Measurements from ENCODE around the gene MX2.
"Not testable (repeated sequence)": the region's sequence is repeated elsewhere in the genome, so short reads cannot be mapped to it uniquely, and the experiment has no call there.

MX2 gene

DNA sequence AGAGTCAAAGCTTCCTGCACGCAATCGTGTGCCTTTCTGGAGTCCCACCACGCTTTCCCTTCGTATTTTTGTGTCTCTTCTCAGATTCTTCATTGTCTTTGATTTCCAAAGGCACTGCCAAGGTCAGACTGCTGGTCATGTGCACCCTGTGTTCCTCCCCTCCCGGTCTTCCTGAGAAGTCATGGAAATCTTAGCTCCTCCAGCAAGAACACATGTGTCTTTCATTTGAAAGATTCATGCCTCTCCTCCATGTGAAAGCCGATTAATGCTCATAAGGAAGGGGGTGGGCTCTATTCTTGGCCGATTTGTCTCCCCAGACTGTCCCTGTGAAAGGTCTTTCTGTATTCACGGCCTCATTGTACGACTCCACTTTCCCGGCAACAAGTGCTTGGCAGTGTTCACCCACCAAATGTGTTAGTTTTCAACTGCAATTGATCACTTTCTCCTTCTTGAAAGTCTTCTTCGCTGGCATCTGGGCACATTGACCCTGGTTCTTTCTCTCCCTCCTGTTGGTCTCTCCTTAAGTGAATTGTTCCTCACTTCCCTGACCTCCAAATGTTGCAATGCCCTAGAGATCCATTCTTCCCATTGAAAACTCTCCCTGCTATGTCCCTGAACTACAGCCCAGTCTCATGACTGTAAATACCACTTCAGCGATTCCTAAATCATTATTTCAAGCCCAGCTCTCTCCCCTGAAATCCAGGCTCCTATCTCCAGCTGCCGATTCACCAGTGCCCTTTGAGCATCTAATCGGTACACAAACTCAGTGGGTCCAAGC is 25.4 kb downstream of the MX2 start:
- no peak for DNase-seq (ENCODE audit: low spot score)

DNA sequence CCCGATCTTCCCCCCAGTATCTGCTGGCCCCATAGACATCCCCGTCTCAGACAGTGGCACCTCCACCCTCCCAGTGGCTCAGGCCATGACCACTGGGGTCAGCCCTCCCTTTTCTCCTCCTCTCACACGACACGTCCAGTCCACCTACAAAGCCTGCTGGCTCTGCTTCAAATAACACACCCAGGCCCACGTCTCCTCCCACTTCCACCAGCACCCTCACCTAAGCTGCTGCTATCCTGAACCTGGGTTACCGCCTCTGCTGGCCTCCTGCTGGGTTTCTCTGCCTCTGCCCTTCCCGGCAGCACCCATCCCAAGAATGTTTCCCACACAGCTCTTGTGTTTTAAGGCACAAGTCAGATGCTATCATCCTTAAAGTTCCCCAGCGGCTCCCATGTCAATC is 26.0 kb downstream of the MX2 start:
- no peak for DNase-seq (ENCODE audit: low spot score)

DNA sequence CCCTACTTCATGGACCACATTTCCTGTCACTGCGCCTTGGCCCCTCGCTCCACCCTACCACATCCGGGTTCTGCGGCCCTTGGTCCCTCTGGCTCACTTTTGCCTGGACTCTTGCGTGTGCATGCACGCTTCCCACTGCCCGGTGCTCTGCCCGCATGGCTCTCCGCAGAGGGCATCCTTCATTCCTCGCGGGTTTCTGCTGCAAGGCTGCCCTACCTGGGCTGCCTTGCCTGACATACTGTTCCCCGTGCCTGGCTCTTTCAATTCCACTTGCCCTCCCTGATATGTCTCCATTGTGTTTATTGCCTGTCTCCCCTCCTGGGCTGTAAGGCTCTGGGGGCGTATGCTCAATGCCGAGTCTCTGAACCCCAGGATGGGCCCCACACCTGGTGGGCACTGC is 26.4 kb downstream of the MX2 start:
- no peak for DNase-seq (ENCODE audit: low spot score)

DNA sequence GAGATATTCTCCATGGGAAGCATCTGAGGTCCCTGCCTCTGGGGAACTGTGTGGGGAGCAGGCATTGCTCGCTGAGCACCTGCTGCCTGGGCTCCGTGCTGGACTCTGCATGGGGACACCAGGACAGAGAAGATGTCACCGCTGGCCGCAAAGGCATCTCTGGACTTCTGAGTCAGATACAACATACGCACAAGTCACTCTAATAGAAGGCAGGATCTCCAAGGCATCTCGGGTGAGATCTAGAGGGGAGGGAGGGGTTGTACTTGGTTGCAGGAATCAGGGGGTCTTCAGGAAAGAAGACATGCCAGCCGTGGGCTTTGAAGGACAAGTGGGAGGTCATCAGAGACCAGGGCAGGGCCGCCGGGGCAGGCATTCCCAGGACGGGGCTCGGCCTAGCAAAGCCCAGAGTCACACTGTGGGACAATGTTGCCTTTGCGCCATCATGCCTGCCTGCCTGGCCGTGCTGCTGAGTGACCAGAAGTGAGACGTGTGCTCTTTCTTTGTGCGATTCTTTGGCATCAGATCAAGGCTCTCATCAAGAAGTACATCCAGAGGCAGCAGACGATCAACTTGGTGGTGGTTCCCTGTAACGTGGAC is 28.3 kb downstream of the MX2 start:
- no peak for DNase-seq (ENCODE audit: low spot score)

DNA sequence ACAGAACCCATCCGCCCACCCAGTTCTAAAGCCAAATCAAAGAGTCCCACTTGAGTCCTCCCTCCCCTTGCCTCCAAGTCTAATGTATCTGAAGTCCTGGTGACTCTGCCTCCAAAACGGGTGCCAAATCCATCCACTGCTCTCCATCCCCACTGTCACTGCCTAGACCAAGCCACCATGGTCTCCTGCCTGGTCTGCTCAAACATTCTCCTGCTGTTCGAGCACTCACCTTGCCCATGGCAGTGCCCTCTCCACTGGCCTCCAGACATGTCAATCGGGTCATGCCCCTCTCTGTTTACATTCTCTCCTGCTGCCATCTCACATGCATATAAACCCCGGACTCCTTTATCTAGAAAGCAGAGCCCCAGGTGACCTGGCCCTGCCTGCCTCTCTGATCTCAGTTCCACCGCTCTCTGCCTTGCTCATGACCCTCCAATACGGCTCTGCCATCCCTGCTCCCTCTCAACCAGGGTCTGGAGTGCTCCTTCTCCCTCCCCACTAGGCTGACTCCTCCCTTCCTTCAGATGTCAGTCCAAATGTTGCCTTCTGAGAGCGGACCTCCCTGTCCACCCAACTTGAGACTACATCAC is 32.1 kb downstream of the MX2 start:
- no peak for DNase-seq (ENCODE audit: low spot score)

DNA sequence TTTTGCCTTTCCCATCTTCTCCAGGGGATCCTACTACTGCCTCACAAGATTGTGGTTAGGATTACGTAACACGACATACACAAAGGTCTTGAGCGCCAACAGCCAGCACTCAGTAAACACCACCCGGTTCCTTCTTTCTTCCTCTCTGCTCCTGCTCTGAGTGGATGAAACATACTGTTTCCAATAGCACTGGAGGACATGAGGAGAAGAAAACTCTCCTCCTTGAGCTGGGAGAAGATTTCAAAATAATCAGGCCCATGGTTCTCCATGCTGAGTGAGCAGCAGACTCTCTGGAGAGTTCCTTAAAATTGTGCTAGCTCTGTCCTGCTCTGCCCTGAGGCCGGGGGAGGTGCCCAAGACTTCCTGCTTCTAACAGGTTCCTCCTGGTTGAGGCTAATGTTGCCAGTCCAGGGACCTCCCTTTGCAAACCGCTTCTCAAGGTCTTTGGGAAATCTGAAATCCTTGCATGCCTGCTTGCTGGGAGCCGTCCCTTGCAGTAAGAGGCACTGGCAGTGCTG is 34.8 kb downstream of the MX2 start:
- no peak for DNase-seq (ENCODE audit: low spot score)

DNA sequence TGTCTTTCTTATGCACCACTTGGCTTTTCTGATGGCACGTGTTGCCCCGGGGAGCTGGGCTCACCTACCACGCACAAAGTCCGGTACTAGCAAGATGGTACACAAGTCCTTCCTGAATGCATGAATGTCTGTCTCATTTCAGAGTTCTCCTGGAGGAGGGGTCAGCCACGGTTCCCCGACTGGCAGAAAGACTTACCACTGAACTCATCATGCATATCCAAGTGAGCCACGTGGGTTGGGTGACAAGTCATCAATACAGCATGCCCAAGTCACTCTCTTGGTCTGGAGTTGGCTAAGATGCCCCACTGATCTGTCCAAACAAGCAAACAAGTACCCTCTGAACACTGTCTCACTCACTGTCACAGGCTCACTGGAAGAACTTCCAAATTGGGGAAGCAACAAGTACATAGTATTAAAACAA is 35.7 kb downstream of the MX2 start:
- no peak for DNase-seq (ENCODE audit: low spot score)

DNA sequence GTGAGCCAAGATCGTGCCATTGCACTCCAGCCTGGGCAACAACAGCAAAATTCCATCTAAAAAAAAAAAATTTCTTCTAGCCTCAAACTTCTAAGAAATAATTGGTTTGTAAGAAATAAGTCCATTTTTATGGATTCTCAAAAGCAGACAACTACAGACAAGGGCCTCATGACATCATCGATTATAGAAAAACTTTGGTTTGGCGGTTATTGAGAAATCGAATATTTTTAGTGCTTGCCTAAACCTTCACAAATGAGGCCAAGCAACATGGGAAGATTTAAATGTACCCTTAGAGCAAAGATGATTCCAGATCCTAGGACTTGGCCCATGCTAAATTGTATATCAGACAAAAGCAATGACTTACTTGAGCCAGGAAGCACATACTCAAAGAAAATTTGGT is 36.4 kb downstream of the MX2 start:
- no peak for DNase-seq (ENCODE audit: low spot score)

DNA sequence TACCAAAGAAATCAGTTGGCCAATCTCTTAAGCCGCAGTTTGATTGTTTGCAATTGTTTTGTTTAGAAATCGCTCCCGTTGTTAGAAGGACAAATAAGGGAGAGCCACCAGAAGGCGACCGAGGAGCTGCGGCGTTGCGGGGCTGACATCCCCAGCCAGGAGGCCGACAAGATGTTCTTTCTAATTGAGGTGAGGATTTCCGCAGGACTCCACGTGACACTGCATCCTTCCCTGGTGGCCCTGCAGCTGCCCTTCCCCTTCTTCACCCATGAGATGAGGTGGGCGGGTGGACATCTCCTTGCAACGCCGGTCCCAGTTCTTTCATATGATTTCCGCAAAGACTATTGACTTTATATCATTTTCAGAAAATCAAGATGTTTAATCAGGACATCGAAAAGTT is 37.0 kb downstream of the MX2 start:
- no peak for DNase-seq (ENCODE audit: low spot score)

DNA sequence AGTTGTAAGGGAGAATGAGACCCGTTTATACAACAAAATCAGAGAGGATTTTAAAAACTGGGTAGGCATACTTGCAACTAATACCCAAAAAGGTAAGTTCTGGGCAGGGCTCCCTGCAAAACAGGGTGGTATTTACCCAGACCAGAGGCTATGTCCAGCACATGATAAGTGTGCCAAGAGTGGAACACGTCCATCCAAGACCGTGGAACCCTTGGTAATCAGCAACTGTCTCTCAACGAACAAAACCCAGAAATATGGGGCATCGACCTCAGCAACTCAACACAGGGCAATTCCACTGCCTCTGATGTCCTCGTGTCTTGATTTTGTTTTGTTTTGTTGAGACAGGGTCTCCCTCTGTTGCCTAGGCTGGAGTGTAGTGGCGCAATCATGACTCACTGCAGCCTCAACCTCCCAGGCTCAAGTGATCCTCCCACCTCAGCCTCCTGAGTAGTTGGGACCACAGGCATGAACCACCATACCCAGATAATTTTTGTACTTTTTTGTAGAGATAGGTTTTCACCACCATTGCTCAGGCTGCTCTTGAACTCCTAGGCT is 37.5 kb downstream of the MX2 start:
- no peak for DNase-seq (ENCODE audit: low spot score)

DNA sequence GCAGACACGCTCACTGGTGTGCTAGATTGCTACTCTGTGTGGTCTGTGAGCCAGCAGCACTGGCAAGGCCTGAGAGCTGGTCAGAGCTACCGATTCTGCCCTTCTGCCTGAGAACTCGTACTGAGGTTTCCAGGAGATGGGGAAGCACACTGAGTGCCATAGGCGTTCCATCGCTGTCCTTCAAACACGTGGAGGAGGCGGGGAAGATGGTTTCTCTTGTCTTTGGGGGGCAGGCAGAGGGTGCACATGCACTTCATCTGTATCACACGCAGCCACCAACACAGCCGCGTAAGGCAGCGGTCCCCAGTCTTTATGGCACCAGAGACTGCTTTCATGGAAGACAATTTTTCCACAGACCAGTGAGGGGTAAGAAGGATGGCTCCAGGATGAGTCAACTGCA is 40.4 kb downstream of the MX2 start:
- DNase-seq (ENCODE audit: low spot score) = no peak

DNA sequence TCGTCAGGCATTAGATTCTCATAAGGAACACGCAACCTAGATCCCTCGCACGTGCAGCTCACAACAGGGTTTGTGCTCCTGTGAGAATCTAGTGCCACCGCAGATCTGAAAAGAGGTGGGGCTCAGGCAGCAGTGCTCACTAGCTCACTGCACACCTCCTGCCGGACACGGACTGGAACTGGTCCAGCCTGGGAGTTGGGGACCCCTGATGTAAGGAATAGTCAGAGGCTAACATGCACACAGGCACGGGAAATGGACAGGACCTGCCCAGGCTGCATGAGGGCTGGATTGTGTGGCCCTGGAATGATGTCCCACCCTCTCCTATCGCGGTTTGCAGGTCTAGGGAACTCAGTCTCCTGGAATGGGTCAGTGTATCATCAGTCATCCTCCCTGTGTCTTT is 41.0 kb downstream of the MX2 start:
- no peak for DNase-seq (ENCODE audit: low spot score)

DNA sequence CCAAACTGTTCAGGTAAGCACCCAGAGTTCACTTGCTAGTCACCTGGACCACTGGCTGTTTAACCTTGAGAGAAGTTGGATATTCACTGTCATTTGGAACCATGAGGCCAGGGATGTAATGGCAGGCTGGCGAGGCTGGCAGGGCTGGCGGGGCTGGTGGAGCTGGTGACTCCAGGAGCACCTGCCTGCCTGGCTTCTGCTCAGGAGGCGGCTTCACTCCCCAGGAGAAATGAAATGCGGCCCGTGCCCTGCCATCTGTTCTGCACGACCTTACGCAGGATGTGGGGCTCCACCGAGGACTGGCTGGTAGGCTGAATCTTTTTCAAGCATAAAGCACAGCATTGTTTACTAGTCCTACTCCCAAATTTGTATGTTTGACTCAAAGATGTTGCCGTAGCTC is 41.5 kb downstream of the MX2 start:
- DNase-seq (ENCODE audit: low spot score) = no peak

DNA sequence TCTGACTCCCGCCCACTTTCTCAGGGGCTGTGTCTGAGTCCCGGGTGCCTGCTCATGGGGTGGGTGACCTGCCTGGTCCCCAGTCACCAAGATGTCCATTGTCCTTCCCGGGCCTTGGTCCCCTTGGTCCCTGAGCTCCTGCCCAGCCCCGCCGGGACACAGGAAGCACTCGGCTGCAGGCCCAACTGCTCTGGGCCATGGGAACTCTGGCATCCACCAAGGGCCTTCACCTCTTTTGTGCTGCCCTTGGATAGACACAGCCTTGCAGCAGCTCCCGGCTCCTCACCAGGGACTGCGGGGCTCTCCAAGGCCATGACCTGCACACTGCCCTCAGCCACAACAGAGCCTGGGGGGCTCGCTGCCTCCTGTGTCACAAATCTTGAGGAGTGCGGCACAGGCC is 42.1 kb downstream of the MX2 start:
- no peak for DNase-seq (ENCODE audit: low spot score)

DNA sequence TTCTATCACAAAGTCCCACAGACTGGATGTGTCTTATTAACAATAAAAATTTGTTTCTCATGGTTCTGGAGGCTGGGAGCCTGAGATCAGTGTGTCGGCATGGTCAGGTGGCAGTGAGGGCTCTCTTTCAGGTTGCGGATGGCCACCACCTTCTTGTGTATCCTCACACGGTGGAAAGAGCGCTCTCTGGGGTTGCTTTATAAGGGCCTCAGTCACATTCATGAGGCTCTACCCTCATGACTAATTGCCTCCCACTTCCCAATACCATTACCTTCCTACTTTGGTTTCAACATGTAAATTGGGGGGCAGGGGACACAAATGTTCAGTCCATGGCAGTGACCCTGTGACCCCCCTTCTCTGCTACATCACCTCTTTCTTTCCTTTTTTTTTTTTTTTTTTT is 43.5 kb downstream of the MX2 start:
- no peak for DNase-seq (ENCODE audit: low spot score)

DNA sequence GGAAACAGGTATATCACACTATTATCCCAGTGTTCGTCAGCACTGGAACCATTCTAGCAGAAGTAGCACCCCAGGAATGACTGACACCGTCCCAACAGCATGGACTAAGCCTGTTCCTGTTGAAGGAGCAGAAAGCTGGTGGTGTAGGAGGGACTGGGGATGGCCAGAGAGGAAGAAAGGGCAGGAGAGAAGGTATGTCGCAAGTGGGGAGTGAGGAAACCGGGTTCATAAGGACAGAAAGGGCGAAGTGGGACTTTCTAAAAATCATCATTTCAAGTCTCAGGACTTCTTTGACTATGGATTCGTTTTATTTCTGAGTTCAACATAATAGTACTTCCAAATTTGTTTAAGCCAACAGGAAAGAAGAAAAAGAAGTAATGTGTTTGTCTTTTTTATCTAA is 44.5 kb downstream of the MX2 start:
- no peak for DNase-seq (ENCODE audit: low spot score)

DNA sequence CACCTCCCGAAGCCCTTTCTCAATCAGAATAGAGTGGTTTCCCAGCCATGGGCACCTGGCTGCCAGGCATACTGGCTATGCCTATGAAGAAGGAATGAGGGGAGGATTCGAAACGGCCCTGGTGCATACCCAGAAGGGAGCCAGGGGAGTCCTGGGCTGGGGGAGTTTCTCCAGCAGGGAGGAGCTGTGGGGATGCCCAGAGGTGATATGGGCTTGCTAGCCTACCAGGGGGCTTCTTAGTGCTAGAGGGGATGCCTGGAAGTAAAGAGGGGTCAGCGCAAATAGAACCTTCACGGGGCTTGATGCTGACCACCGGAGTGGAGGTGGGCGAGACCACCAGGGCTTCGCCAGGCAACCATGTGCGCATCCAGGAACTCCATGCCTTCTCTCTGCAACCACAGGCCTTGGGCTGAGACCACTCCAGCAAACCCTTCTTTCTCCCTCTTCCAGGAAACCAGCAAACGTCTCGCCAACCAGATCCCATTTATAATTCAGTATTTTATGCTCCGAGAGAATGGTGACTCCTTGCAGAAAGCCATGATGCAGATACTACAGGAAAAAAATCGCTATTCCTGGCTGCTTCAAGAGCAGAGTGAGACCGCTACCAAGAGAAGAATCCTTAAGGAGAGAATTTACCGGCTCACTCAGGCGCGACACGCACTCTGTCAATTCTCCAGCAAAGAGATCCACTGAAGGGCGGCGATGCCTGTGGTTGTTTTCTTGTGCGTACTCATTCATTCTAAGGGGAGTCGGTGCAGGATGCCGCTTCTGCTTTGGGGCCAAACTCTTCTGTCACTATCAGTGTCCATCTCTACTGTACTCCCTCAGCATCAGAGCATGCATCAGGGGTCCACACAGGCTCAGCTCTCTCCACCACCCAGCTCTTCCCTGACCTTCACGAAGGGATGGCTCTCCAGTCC is 46.0 kb downstream of the MX2 start:
- no peak for DNase-seq (ENCODE audit: low spot score)

DNA sequence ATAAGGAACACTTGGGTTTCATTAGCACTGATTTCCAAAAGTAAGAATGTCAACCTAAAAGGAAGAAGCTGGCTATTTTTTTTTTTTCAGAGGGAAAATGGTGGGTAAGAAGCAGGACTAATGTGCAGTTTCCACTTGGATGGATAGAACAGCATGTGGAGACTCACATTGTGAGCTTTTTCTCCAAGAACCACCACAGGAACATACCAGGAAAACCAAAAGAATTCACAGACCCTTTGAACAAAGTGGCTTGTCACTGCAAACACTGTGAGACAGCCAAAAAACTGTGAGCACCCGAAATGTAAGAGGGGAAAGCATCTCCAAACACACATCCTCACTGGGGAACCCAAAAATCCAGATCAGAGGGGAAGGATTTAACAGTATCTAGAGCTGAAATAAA is 48.5 kb downstream of the MX2 start:
- DNase-seq (ENCODE audit: low spot score) = no peak

DNA sequence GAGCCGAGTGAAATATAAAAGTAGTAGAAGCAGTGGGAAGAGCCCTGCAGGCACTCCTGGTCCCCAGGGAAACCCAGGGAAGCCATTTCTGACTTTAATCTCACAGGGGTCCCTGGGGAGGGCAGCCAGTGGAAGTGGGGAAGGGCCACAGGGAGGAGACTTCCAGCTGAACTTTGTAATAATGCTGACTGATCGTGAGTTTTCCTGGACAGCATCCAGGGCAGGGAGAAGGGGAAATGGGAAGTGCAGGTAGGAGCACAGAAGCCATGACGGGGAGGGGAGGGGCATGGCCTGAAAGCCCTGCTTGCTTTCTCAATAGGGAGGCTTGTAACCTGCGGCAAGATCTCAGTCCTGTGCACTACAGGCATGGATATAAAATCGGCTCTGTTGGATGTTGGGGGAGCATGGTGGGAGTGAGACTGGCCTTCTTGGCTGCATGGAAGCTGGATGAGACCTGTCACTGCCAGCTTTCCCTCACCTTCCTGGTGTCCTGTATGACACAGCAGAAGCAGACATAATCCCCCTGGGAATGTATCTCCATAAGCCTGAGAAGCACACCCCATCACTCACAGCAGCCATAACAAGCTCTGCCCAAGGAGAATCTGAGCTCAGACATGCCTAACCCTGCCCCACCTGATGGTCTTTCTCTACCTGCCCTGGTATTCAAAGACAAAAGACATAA is 49.1 kb downstream of the MX2 start:
- no peak for DNase-seq (ENCODE audit: low spot score)

DNA sequence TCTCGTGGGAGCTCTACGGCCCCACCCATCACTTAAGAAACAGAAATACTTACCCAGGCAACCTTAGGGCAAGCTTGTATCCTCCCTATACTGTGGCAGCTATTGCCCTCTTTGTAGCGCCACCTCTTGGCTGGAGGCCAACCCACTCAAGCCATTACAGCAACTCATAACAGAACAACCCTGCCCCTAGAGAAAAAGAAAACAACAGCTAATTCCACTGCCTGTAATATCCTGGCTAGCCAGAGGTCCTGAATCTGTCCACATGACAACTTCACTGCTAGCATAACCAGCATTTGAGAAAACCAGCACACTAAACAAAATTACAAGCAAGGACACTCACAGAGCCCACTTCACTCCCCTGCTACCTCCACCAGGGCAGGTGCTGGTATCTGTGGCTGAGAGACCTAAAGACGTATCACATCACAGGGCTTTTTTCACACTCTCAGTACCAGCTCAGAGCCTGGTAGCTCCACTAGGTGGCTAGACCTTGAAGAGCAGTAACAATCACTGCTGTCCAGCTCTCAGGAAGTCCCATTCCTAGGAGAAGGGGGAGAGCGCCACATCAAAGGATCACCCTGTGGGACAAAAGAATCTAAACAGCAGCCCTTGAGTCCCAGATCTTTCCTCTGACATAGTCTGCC is 49.7 kb downstream of the MX2 start:
- DNase-seq (ENCODE audit: low spot score) = no peak

DNA sequence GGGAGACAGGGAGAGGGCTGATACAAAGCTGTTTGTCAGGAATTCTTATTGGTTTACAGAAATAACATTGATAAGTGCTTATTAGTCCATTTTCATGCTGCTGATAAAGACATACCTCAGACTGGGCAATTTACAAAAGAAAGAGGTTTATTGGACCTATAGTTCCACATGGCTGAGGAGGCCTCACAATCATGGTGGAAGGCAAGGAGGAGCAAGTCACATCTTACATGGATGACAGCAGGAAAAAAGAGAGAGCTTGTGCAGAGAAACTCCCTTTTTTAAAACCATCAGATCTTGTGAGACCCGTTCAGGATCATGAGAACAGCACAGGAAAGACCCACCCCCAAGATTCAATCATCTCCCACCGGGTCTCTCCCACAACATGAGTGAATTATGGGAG is 55.7 kb downstream of the MX2 start:
- DNase-seq (ENCODE audit: low spot score) = not testable (repeated sequence)

All from AG08395 (cell line).